Measurements from ENCODE around the gene LCAT.
"Not testable (repeated sequence)": the region's sequence is repeated elsewhere in the genome, so short reads cannot be mapped to it uniquely, and the experiment has no call there.

Gene LCAT

GRCh38 chr16:67946966-67947558 is 3.1 kb upstream of the LCAT start:
- DNase-seq (ENCODE audit: low read depth) = no peak

- DNase-seq (ENCODE audit: low read depth) = no peak
Measured at GRCh38 chr16:67946128-67946569, 2.2 kb upstream of the LCAT start.

GRCh38 chr16:67945392-67945933 is 1.5 kb upstream of the LCAT start:
- no peak for DNase-seq (ENCODE audit: low read depth)

GRCh38 chr16:67944690-67945391 is 921 bp upstream of the LCAT start:
- no peak for DNase-seq (ENCODE audit: low read depth)

GRCh38 chr16:67943256-67943618 is 683 bp downstream of the LCAT start:
- no peak for DNase-seq (ENCODE audit: low read depth)

GRCh38 chr16:67942510-67943255 is 1.2 kb downstream of the LCAT start:
- DNase-seq (ENCODE audit: low read depth) = no peak

GRCh38 chr16:67942200-67942509 is 1.8 kb downstream of the LCAT start:
- no peak for DNase-seq (ENCODE audit: low read depth)

GRCh38 chr16:67941469-67942199 is 2.3 kb downstream of the LCAT start:
- no peak for DNase-seq (ENCODE audit: low read depth)

GRCh38 chr16:67940446-67941089 is 3.4 kb downstream of the LCAT start:
- DNase-seq (ENCODE audit: low read depth) = no peak

GRCh38 chr16:67939507-67940445 is 4.1 kb downstream of the LCAT start:
- no peak for DNase-seq (ENCODE audit: low read depth)

GRCh38 chr16:67937713-67938112 is 6.2 kb downstream of the LCAT start:
- not testable (repeated sequence) for DNase-seq (ENCODE audit: low read depth)

- peak; percentile 66 for DNase-seq (ENCODE audit: low read depth)
Measured at GRCh38 chr16:67936880-67937605, 6.9 kb downstream of the LCAT start.

GRCh38 chr16:67936124-67936879 is 7.6 kb downstream of the LCAT start, which contains the start of gene PSMB10:
Gene PSMB10, minus strand, starts transcription at chr16:67936850. Its CDS starts 101 bp downstream, at chr16:67936749.
- no peak for DNase-seq (ENCODE audit: low read depth)

GRCh38 chr16:67935402-67936123 is 8.4 kb downstream of the LCAT start:
- DNase-seq (ENCODE audit: low read depth) = peak; percentile 92

GRCh38 chr16:67935101-67935401 is 8.9 kb downstream of the LCAT start:
- no peak for DNase-seq (ENCODE audit: low read depth)

GRCh38 chr16:67934306-67935100 is 9.4 kb downstream of the LCAT start:
- DNase-seq (ENCODE audit: low read depth) = no peak

- no peak for DNase-seq (ENCODE audit: low read depth)
Measured at GRCh38 chr16:67933805-67934204, 10.1 kb downstream of the LCAT start.

- no peak for DNase-seq (ENCODE audit: low read depth)
Measured at GRCh38 chr16:67932462-67932840, 11.5 kb downstream of the LCAT start.
